HEK293T (cell line): ENCODE results near the gene TFDP2.

Experiments
- CTCF ChIA-PET: fragments of 350-600 bp; formaldehyde crosslinking; extraction: SDS; loops from one replicate; lab custom pipeline; 2021; ENCODE audit warnings: antibody characterized with exemption, inconsistent platforms; lab: Yijun Ruan, JAX
- POLR2A ChIA-PET: fragments of 350-600 bp; formaldehyde crosslinking; extraction: SDS; loops from one replicate; lab custom pipeline; 2020; ENCODE audit warnings: antibody characterized with exemption, inconsistent platforms; lab: Yijun Ruan, JAX
- DNase-seq: peaks from one replicate; pipeline ENCODE4 v3.0.0; 2012; ENCODE audit warnings: mixed read lengths; ENCODE audit errors: extremely low spot score
- ARNT ChIP-seq: fragments of 450-650 bp; IDR thresholded peaks from 2 replicates; pipeline ENCODE4 v1.6.1; 2017; ENCODE audit warnings: mild to moderate bottlenecking
- BHLHE40 ChIP-seq: fragments of 450-650 bp; IDR thresholded peaks from 2 replicates; pipeline ENCODE4 v1.6.1; 2016; ENCODE audit warnings: mild to moderate bottlenecking, moderate library complexity, borderline replicate concordance
- CTBP1 ChIP-seq: fragments of 450-650 bp; IDR thresholded peaks from 2 replicates; pipeline ENCODE4 v1.6.1; 2016; ENCODE audit warnings: borderline replicate concordance
- ELF4 ChIP-seq: fragments of 450-650 bp; IDR thresholded peaks from 2 replicates; pipeline ENCODE4 v1.6.1; 2017; ENCODE audit warnings: antibody characterized with exemption
- FOXA1 ChIP-seq: fragments of 450-650 bp; IDR thresholded peaks from 2 replicates; pipeline ENCODE4 v1.6.1; 2016; ENCODE audit warnings: mild to moderate bottlenecking
- FOXK2 ChIP-seq: fragments of 450-650 bp; IDR thresholded peaks from 2 replicates; pipeline ENCODE4 v1.6.1; 2016; ENCODE audit warnings: mild to moderate bottlenecking
- FOXM1 ChIP-seq: fragments of 450-650 bp; IDR thresholded peaks from 2 replicates; pipeline ENCODE4 v1.6.1; 2017; ENCODE audit warnings: mild to moderate bottlenecking, borderline replicate concordance
- HDGF ChIP-seq: fragments of 450-650 bp; IDR thresholded peaks from 2 replicates; pipeline ENCODE4 v1.6.1; 2017; ENCODE audit warnings: antibody characterized with exemption, borderline replicate concordance
- L3MBTL2 ChIP-seq: fragments of 450-650 bp; conservative IDR thresholded peaks from 2 replicates; pipeline ENCODE4 v1.6.1; 2016; ENCODE audit warnings: mild to moderate bottlenecking
- LEF1 ChIP-seq: fragments of 450-650 bp; IDR thresholded peaks from 2 replicates; pipeline ENCODE4 v1.6.1; 2017; ENCODE audit warnings: mild to moderate bottlenecking, borderline replicate concordance
- NFRKB ChIP-seq: fragments of 450-650 bp; IDR thresholded peaks from 2 replicates; pipeline ENCODE4 v1.6.1; 2016; ENCODE audit warnings: mild to moderate bottlenecking, moderate library complexity
- SP1 ChIP-seq: fragments of 450-650 bp; IDR thresholded peaks from 2 replicates; pipeline ENCODE4 v1.6.1; 2017
- SUZ12 ChIP-seq: fragments of 450-650 bp; IDR thresholded peaks from 2 replicates; pipeline ENCODE4 v1.6.1; 2016; ENCODE audit warnings: mild to moderate bottlenecking
- TARDBP ChIP-seq: fragments of 450-650 bp; IDR thresholded peaks from 2 replicates; pipeline ENCODE4 v1.6.1; 2016
- ZNF384 ChIP-seq: fragments of 450-650 bp; IDR thresholded peaks from 2 replicates; pipeline ENCODE4 v1.6.1; 2016
- TF ChIP-seq, protein P1 (sequence below): fragments of 450-650 bp; IDR thresholded peaks from 2 replicates; pipeline ENCODE4 v1.6.1; 2016

The TFDP2 gene

GRCh38 chr3:142003291-142003690, 146.1 kb downstream of the TFDP2 start:
- DNase-seq = no peak
- ChIA-PET POLR2A (no interaction called here), CTCF (no interaction called here)
- TF ChIP-seq LEF1 (no peak), BHLHE40 (no peak), ZNF384 (no peak), ARNT (no peak), NFRKB (no peak), FOXA1 (no peak), SP1 (no peak), FOXK2 (no peak), HDGF (no peak), L3MBTL2 (no peak), SUZ12 (no peak), ELF4 (no peak), TARDBP (no peak), CTBP1 (no peak), FOXM1 (no peak)
- TF ChIP-seq, protein P1, sequence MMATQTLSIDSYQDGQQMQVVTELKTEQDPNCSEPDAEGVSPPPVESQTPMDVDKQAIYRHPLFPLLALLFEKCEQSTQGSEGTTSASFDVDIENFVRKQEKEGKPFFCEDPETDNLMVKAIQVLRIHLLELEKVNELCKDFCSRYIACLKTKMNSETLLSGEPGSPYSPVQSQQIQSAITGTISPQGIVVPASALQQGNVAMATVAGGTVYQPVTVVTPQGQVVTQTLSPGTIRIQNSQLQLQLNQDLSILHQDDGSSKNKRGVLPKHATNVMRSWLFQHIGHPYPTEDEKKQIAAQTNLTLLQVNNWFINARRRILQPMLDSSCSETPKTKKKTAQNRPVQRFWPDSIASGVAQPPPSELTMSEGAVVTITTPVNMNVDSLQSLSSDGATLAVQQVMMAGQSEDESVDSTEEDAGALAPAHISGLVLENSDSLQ = no peak

DNA sequence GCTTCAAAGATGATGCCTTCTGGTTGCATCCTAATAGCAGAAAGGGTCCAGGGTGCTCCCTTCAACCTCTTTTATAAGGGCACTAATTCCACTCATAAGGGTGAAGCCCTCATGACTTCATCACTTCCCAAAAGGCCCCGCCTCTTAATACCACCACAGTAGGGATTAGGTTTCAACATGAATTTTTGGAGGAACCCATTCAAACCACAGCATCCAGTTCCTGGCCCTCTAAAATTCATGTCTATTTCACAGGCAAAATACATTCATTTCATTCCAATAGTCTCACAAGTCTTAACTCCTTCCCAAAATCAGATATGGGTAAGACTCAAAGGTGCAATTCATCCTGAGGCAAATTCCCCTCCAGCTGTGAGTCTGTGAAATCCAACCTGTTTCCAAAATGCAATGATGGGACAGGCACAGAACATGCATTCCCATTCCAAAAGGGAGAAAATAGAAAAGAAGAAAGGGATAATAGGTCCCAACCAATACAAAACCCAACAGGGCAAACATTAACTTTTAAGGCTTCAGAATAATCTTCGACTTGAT, 148.9 kb downstream of the TFDP2 start:
- ChIA-PET POLR2A (no interaction called here), CTCF (no interaction called here)
- TF ChIP-seq FOXA1 (no peak), SUZ12 (no peak), LEF1 (no peak), ARNT (no peak), HDGF (no peak), TARDBP (no peak), SP1 (no peak), ZNF384 (no peak), CTBP1 (no peak), FOXM1 (no peak), NFRKB (no peak)
- TF ChIP-seq, protein P1 = no peak
- DNase-seq = no peak

DNA sequence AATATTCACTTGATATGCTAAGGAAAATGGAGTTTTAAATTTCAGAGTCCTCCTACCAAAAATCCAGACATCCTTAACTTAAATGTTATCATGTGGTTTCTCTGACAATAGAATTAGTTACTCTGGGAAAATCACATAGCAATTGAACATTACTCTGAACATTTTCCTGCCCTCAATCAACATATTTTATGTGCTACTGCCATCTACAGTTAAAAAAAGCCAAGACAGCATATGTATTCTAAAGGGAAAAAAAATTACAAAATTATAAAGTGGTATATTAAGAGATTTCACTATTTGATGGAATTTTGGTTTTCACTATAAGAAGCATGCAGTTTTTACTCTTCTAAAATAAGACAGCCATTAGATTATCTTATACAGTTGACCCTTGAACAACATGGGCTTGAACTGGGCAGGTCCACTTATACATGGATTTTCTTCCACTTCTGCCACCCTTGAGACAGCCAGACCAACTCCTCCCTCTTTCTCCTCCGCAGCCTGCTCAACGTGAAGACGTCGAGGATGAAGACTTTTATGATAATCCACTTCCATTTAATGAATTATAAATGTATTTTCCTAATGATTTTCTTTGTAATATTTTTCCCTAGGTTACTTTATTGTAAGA, 150.6 kb downstream of the TFDP2 start:
- TF ChIP-seq NFRKB (no peak), LEF1 (no peak), HDGF (no peak), FOXM1 (no peak), BHLHE40 (no peak), SUZ12 (no peak), ARNT (no peak)
- ChIA-PET CTCF (no interaction called here), POLR2A (no interaction called here)
- no peak for DNase-seq

DNA sequence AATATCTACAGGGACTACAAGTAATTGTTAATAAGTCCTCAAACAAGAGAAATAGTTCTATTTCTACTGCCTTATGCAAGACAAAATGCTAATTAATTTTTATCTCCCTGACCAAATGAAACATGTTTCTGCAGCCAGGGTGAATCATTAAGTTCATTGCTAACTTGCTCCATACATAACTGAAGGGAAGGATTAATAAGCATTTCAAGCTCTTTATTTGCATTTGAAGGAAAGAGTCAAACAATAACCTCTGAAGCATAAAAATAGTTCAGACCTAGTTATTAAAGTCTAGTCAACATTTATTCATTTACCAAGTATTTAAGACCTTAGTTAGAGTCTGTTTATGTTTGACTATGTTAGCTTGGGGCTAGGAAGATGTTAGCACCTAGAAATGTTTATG, 152.9 kb downstream of the TFDP2 start:
- no peak for DNase-seq
- CTCF ChIA-PET = no interaction called here
- no peak for TF ChIP-seq L3MBTL2
- no peak for TF ChIP-seq TARDBP
- TF ChIP-seq ZNF384 = no peak
- no peak for TF ChIP-seq FOXK2
- no peak for TF ChIP-seq SP1
- no peak for TF ChIP-seq ARNT
- no peak for TF ChIP-seq FOXA1
- TF ChIP-seq CTBP1 = no peak
- no peak for TF ChIP-seq FOXM1
- POLR2A ChIA-PET = no interaction called here

GRCh38 chr3:141994856-141995255, 154.5 kb downstream of the TFDP2 start:
- CTCF ChIA-PET = interaction anchor here (1.0 kb wide), 1 partner anchor 8 kb away, joined by 3 read pairs; no protein-coding TSS in a partner anchor

DNA sequence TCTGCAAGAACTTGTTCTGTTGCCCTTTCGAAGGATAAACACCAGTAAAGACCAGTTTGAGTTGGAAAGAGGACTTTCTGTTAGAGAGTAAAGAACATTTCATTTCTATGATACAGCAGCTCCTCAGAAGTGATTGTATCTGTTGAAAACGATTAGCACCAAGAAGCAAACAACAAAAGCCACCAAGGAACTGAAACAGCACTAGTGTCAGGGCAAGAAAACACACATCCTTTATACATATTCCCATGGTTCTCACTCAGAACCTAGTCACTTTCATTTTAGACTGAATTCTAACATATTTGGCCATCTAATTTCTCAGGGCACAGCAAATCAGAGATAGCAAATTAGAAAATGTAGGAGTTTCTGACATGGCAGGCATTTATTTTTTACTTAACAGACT, 156.8 kb downstream of the TFDP2 start:
- TF ChIP-seq FOXK2 (no peak), FOXA1 (no peak), ZNF384 (no peak), SUZ12 (no peak), NFRKB (no peak), ELF4 (no peak), ARNT (no peak), SP1 (no peak), TARDBP (no peak), CTBP1 (no peak), LEF1 (no peak), BHLHE40 (no peak), FOXM1 (no peak), HDGF (no peak), L3MBTL2 (no peak)
- TF ChIP-seq, protein P1 = no peak
- ChIA-PET CTCF (no interaction called here), POLR2A (no interaction called here)
- DNase-seq = no peak

More at GRCh38 chr3:141994856-141995255, 154.5 kb downstream of the TFDP2 start:
- no peak for DNase-seq
- TF ChIP-seq BHLHE40 (no peak), FOXK2 (no peak), LEF1 (no peak), L3MBTL2 (no peak), TARDBP (no peak)
- POLR2A ChIA-PET = no interaction called here
